Measurements from ENCODE around the gene CDKN1C.

CDKN1C gene

GRCh38 chr11:2882396-2883110 lies 3.0 kb downstream of the CDKN1C start:
- TF ChIP-seq SPI1 (IDR thresholded peaks at IDR 0.05; ENCODE audit: borderline replicate concordance, low read depth) (no peak), GABPA (IDR thresholded peaks at IDR 0.05; ENCODE audit: low read depth) (no peak), CTCF (IDR thresholded peaks at IDR 0.05; ENCODE audit: insufficient read depth, low read length) (no peak), REST (IDR thresholded peaks at IDR 0.05; ENCODE audit: insufficient replicate concordance, low read depth) (no peak), POLR2AphosphoS5 (IDR thresholded peaks at IDR 0.05; ENCODE audit: low read depth) (no peak)
- peaks cover 29% of the 10 kb centered on the region for H3K27me3 ChIP-seq (ENCODE audit: insufficient read depth, poor library complexity, severe bottlenecking)

GRCh38 chr11:2881981-2882375 lies 3.6 kb downstream of the CDKN1C start:
- Histone ChIP-seq H3K4me3 (replicated peaks; ENCODE audit: insufficient read depth, low read length) (no peak overlapping the region), H3K27ac (replicated peaks) (no peak overlapping the region), H3K27me3 (ENCODE audit: insufficient read depth, poor library complexity, severe bottlenecking) (peaks cover 24% of the 10 kb centered on the region)
- DNase-seq (ENCODE audit: low read depth in 1 of 2, low spot score in 1 of 2) = no peak
- TF ChIP-seq GABPA (IDR thresholded peaks at IDR 0.05; ENCODE audit: low read depth) (no peak), REST (IDR thresholded peaks at IDR 0.05; ENCODE audit: insufficient replicate concordance, low read depth) (no peak), POLR2AphosphoS5 (IDR thresholded peaks at IDR 0.05; ENCODE audit: low read depth) (no peak), CTCF (IDR thresholded peaks at IDR 0.05; ENCODE audit: insufficient read depth, low read length) (no peak)

More at GRCh38 chr11:2882396-2883110, 3.0 kb downstream of the CDKN1C start:
- Histone ChIP-seq H3K27ac (replicated peaks) (no peak overlapping the region), H3K4me3 (replicated peaks; ENCODE audit: insufficient read depth, low read length) (no peak overlapping the region)
- no peak for DNase-seq (ENCODE audit: low read depth in 1 of 2, low spot score in 1 of 2)

DNA sequence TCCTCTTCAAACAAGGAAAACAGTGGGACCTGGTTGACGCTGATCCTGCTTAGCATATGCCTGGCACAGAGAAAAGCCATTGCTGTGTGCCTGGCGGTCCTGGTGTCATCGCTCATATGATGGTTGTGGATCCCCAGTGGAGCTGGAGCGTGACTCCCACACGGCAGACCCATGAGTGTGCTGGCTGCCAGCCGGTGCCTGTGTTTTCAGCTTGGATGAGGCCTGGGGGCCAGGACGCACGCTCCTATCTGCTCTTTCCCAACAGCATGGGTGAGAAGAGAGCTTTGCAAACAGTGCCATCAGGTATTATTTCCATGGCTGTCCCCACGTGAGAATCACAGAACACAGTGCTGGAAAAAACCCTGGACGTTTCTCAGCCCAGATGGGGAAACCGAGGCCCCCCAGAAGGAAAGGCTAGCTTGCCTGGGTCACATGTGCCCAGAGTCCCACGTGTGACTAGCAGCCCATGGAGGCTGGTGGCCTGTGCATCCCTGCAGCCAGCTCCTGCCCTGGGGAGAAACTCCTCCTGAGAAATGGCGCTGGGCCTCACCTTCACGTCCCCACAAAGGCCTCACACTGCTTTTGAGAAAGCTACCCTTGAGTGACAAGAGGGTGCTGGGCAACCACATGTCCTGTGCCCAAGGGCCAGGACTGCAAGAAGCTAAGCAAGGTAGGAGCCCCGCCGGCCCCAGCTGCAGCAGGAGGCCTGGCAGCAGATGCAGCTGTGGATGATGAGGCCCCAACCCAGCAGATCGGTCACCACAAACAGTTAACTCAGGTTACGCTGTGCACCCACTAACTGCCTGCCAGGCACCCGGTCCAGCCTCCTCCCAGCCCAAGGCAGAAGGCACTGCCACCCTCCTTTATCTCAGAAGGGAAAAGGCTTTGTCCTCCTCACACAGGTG lies 4.2 kb downstream of the CDKN1C start:
- Histone ChIP-seq H3K27ac (replicated peaks) (no peak overlapping the region), H3K27me3 (ENCODE audit: insufficient read depth, poor library complexity, severe bottlenecking) (peaks cover 21% of the 10 kb centered on the region), H3K4me3 (replicated peaks; ENCODE audit: insufficient read depth, low read length) (no peak overlapping the region)
- TF ChIP-seq GABPA (IDR thresholded peaks at IDR 0.05; ENCODE audit: low read depth) (no peak), POLR2AphosphoS5 (IDR thresholded peaks at IDR 0.05; ENCODE audit: low read depth) (no peak), SPI1 (IDR thresholded peaks at IDR 0.05; ENCODE audit: borderline replicate concordance, low read depth) (no peak), REST (IDR thresholded peaks at IDR 0.05; ENCODE audit: insufficient replicate concordance, low read depth) (no peak), CTCF (IDR thresholded peaks at IDR 0.05; ENCODE audit: insufficient read depth, low read length) (no peak)
- no peak for DNase-seq (ENCODE audit: low read depth in 1 of 2, low spot score in 1 of 2)
